NCI-H2081 (cell line): ENCODE measurements around the gene PCDHB7.
"Not testable (repeated sequence)": the region's sequence is repeated elsewhere in the genome, so short reads cannot be mapped to it uniquely, and the experiment has no call there.

Source experiments
- DNase-seq, 2 experiments: peaks; one replicate each; lab custom pipeline; 2025; lab: John Stamatoyannopoulos, UW

PCDHB7 gene

GRCh38 chr5:141180313-141180712 lies 7.9 kb downstream of the PCDHB7 start:
- no peak for DNase-seq

- peak; percentile 51 to 67 for DNase-seq
Observed at GRCh38 chr5:141182248-141182647, 9.8 kb downstream of the PCDHB7 start, which contains the start of gene PCDHB16. Gene PCDHB16 (plus strand): TSS chr5:141182387. CDS start chr5:141182560, 173 bp downstream.

GRCh38 chr5:141184117-141184855 lies 11.8 kb downstream of the PCDHB7 start:
- not testable (repeated sequence) for DNase-seq

- peak; percentile 10 to 44 for DNase-seq
Observed at GRCh38 chr5:141186897-141187512, 14.6 kb downstream of the PCDHB7 start, which contains the start of gene PCDHB9. Gene PCDHB9 (plus strand): TSS chr5:141187161. CDS start chr5:141187319, 158 bp downstream.

- not testable (repeated sequence) for DNase-seq
Observed at GRCh38 chr5:141188682-141189081, 16.2 kb downstream of the PCDHB7 start.

- not testable (repeated sequence) for DNase-seq
Observed at GRCh38 chr5:141189131-141189530, 16.7 kb downstream of the PCDHB7 start.

- DNase-seq: peak in 1 of 2 experiments; percentile 11
Observed at GRCh38 chr5:141192110-141192725, 19.8 kb downstream of the PCDHB7 start, which contains the start of gene PCDHB10. Gene PCDHB10 (plus strand): TSS chr5:141192353. CDS start chr5:141192553, 200 bp downstream.

GRCh38 chr5:141194332-141194731 lies 21.9 kb downstream of the PCDHB7 start:
- not testable (repeated sequence) for DNase-seq

- no peak for DNase-seq
Observed at GRCh38 chr5:141196363-141196762, 23.9 kb downstream of the PCDHB7 start.

- peak; percentile 55 to 77 for DNase-seq
Observed at GRCh38 chr5:141199359-141200235, 27.2 kb downstream of the PCDHB7 start, which contains the start of gene PCDHB11. Gene PCDHB11 (plus strand): TSS chr5:141199627. CDS start chr5:141199775, 148 bp downstream.

GRCh38 chr5:141201126-141201525 lies 28.7 kb downstream of the PCDHB7 start:
- not testable (repeated sequence) for DNase-seq

GRCh38 chr5:141201646-141202045 lies 29.2 kb downstream of the PCDHB7 start:
- DNase-seq: not testable (repeated sequence)

GRCh38 chr5:141208478-141208877 lies 36.0 kb downstream of the PCDHB7 start, which contains the start of gene PCDHB12:
Gene PCDHB12 (plus strand): TSS chr5:141208719. CDS start chr5:141208908, 189 bp downstream.
- DNase-seq: no peak

GRCh38 chr5:141210281-141210680 lies 37.8 kb downstream of the PCDHB7 start:
- not testable (repeated sequence) for DNase-seq

- not testable (repeated sequence) for DNase-seq
Observed at GRCh38 chr5:141210849-141211248, 38.4 kb downstream of the PCDHB7 start.

- peak; percentile 51 to 56 for DNase-seq
Observed at GRCh38 chr5:141213656-141214339, 41.4 kb downstream of the PCDHB7 start, which contains the start of gene PCDHB13. Gene PCDHB13 (plus strand): TSS chr5:141213919. CDS start chr5:141214124, 205 bp downstream.

GRCh38 chr5:141214583-141214982 lies 42.1 kb downstream of the PCDHB7 start:
- not testable (repeated sequence) for DNase-seq

- DNase-seq: not testable (repeated sequence)
Observed at GRCh38 chr5:141215504-141215903, 43.1 kb downstream of the PCDHB7 start.

GRCh38 chr5:141216035-141216434 lies 43.6 kb downstream of the PCDHB7 start:
- not testable (repeated sequence) for DNase-seq

- peak; percentile 26 to 62 for DNase-seq
Observed at GRCh38 chr5:141223112-141223783, 50.8 kb downstream of the PCDHB7 start, which contains the start of gene PCDHB14. Gene PCDHB14 (plus strand): TSS chr5:141223343. CDS start chr5:141223506, 163 bp downstream.
